Activated B cell treated with CpG ODN at 0.5 μM for 24 hours (primary cell): ENCODE data around the gene MARCO. TPM values are rescaled to one million over a fixed set of nuclear protein-coding genes. Genes with fewer than 3 reads are reported as not detected.

Source experiments
- ATAC-seq: fragments of 200-7000 bp; cut with Tn5 transposase; one replicate; pipeline ENCODE4 v1.10.0; 2021; ENCODE audit warnings: low read depth, mild to moderate bottlenecking, moderate library complexity
- CTCF ChIA-PET: fragments of 350-600 bp; sonication (Branson Sonifier 250); formaldehyde crosslinking; loops from one replicate; lab custom pipeline; 2021; ENCODE audit warnings: antibody characterized with exemption; lab: Charles Lee
- POLR2A ChIA-PET: fragments of 350-600 bp; sonication (Branson Sonifier 250); formaldehyde crosslinking; loops from one replicate; lab custom pipeline; 2021; ENCODE audit warnings: antibody characterized with exemption; lab: Charles Lee
- DNase-seq: peaks from one replicate; pipeline ENCODE4 v3.0.0; 2022
- H3K27ac Mint-ChIP-seq: one replicate; pipeline ENCODE4 v1.8.0; 2020; ENCODE audit warnings: mixed read lengths
- H3K27me3 Mint-ChIP-seq: one replicate; pipeline ENCODE4 v1.8.0; 2021; ENCODE audit warnings: mixed read lengths
- H3K36me3 Mint-ChIP-seq: one replicate; pipeline ENCODE4 v1.8.0; 2021; ENCODE audit warnings: low read depth, mixed read lengths
- H3K4me1 Mint-ChIP-seq: one replicate; pipeline ENCODE4 v1.8.0; 2021; ENCODE audit warnings: mixed read lengths
- H3K4me3 Mint-ChIP-seq: one replicate; pipeline ENCODE4 v1.8.0; 2020; ENCODE audit warnings: mild to moderate bottlenecking, mixed read lengths
- H3K9me3 Mint-ChIP-seq: one replicate; pipeline ENCODE4 v1.8.0; 2020; ENCODE audit warnings: mixed read lengths
- intact Hi-C: fragments of 100-400 bp; cut with micrococcal nuclease; formaldehyde crosslinking; loops from one replicate; pipeline ENCODE4 v1.15.1; 2024
- total RNA-seq: library from RNA; stranded (reverse); gene quantifications from 2 replicates; pipeline ENCODE4 v1.2.3, GENCODE V29; 2022
- TF ChIP-seq, protein P1 (sequence below): fragments of 200-600 bp; IDR thresholded peaks from one replicate; pipeline ENCODE4 v1.8.0; 2022; ENCODE audit warnings: antibody characterized with exemption, mild to moderate bottlenecking

Gene MARCO
- total RNA-seq, 1 donor from 2014 or later = not detected

DNA sequence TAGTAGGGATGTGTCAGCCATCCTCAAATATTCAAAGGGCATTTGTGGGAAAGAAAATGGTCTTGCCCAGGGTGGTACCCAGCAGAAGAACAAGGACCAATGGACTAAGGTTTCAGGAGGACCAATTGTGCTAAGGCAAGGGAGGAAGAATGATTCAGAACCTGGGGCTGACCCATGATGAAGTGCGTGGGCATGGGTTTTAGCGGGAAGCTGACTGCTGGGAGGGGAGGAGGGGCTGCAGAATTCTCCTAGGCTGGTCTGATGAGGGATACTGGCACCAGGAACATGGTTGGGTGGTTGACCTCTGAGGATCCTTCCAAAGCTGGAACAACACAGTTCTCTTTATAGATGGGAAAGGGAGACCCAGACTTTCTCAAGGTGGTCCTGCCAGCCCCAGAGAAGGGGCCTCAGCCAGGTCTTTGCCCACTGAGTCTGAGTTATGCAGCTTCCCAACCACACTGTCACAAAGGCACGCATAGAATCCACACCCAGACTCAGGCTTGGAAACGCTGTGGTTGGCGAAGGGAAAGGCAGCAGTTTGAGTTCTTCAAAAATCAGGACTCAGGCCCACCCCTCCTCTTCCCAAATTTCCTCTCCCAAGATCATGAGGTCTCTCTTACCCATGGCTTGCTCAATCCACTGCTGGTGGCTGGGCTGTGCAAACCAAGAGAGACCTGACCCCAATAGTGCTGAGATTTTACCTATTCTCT is 37.3 kb downstream of the MARCO start:
- H3K27ac Mint-ChIP-seq = no peak overlapping the region
- TF ChIP-seq, protein P1, sequence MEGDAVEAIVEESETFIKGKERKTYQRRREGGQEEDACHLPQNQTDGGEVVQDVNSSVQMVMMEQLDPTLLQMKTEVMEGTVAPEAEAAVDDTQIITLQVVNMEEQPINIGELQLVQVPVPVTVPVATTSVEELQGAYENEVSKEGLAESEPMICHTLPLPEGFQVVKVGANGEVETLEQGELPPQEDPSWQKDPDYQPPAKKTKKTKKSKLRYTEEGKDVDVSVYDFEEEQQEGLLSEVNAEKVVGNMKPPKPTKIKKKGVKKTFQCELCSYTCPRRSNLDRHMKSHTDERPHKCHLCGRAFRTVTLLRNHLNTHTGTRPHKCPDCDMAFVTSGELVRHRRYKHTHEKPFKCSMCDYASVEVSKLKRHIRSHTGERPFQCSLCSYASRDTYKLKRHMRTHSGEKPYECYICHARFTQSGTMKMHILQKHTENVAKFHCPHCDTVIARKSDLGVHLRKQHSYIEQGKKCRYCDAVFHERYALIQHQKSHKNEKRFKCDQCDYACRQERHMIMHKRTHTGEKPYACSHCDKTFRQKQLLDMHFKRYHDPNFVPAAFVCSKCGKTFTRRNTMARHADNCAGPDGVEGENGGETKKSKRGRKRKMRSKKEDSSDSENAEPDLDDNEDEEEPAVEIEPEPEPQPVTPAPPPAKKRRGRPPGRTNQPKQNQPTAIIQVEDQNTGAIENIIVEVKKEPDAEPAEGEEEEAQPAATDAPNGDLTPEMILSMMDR = no peak

DNA sequence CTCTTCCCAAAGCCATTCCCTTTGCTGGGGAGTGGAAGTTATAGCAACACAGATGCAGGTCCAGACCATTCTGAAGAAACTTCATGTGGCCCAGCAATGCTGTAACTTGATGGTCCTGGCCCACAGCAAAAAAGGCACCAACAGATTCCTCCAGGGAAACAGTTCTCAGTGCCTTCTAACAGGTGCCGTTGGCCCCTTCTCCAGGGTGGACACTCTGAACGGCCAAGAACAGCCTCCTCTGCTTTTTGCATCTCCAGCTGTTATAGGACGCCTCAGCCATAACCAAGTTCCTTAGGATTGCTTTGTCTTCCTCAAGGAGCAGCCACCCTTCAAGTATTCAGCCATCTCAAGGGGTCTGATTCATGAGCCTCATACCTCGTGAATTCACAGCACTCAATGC is 38.0 kb downstream of the MARCO start:
- DNase-seq (no peak), ATAC-seq (no peak)
- CTCF ChIA-PET = no interaction called here
- POLR2A ChIA-PET = no interaction called here
- Mint-ChIP-seq H3K4me3 (no peak overlapping the region), H3K9me3 (no peaks in the 10 kb centered on the region), H3K27me3 (peaks cover 15% of the 10 kb centered on the region), H3K4me1 (no peaks in the 10 kb centered on the region), H3K36me3 (no peaks in the 10 kb centered on the region), H3K27ac (no peak overlapping the region)
- TF ChIP-seq, protein P1 = no peak
- intact Hi-C loops = no loop called here

More for the DNA sequence above, 37.3 kb downstream of the MARCO start:
- POLR2A ChIA-PET = no interaction called here
- no peaks in the 10 kb centered on the region for H3K4me1 Mint-ChIP-seq
- intact Hi-C loops = no loop called here
- DNase-seq = no peak
- ATAC-seq = no peak
- CTCF ChIA-PET = no interaction called here
- H3K9me3 Mint-ChIP-seq = no peaks in the 10 kb centered on the region
- no peak overlapping the region for H3K4me3 Mint-ChIP-seq
- peaks cover 13% of the 10 kb centered on the region for H3K27me3 Mint-ChIP-seq
- no peaks in the 10 kb centered on the region for H3K36me3 Mint-ChIP-seq

DNA sequence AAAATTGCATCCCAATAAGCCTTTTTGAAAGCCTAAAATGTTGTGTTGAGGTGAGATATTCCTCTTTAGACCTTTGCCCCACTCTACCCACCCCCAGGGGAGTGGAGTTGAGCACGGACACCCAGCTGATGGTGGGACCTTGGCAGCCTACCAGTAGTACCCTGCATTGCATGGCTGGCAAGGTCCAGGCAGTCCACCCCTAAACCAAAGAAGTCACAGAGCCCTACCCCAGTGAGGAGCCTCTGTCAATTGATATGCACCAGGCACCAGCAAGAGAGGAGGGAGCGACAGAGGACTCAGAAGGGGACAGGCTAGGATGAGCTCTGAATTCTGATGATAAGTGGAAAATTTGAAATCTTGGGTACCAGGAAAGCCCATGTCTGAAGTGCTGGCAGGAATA is 38.6 kb downstream of the MARCO start:
- TF ChIP-seq, protein P1 = no peak
- Mint-ChIP-seq H3K9me3 (no peaks in the 10 kb centered on the region), H3K36me3 (no peaks in the 10 kb centered on the region), H3K27ac (no peak overlapping the region), H3K4me1 (no peaks in the 10 kb centered on the region), H3K4me3 (no peak overlapping the region), H3K27me3 (peaks cover 15% of the 10 kb centered on the region)
- intact Hi-C loops = no loop called here
- DNase-seq (no peak), ATAC-seq (no peak)
- POLR2A ChIA-PET = no interaction called here
- CTCF ChIA-PET = no interaction called here

DNA sequence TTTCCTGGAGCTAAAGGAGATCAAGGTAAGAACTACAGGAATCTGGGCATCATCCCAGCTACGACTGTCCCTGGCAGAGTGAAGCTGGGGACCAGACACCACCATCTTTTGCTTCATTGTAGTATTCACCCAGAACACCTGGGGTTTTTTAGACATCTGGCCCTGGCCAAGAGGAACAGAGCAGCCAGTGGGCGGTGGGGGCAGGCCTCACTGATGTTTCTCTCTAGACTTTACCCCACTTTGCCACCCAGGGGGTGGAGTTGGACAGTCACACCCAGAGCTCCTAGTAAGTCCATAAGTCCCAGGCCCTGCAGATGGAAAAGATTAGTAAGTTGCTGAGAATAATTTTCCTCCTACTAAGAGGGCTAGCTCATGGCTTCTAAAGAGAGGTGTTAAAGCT is 39.6 kb downstream of the MARCO start:
- intact Hi-C loops = no loop called here
- Mint-ChIP-seq H3K27ac (no peak overlapping the region), H3K27me3 (peaks cover 13% of the 10 kb centered on the region), H3K4me1 (no peaks in the 10 kb centered on the region), H3K4me3 (no peak overlapping the region), H3K9me3 (no peaks in the 10 kb centered on the region), H3K36me3 (no peaks in the 10 kb centered on the region)
- POLR2A ChIA-PET = no interaction called here
- CTCF ChIA-PET = no interaction called here
- DNase-seq (no peak), ATAC-seq (no peak)
- TF ChIP-seq, protein P1 = no peak

DNA sequence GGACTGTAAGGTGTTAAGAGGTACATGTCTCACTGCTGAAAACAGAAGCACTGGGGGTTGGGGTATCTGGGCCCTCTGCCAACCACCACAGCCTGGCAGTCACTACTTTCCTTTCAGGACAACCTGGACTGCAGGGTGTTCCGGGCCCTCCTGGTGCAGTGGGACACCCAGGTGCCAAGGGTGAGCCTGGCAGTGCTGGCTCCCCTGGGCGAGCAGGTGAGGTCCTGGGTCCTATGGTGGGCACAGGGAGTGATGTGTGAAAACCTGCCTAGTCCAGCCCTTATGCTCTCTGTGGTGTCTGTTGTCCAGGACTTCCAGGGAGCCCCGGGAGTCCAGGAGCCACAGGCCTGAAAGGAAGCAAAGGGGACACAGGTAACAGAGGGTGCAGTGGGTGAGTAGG is 40.0 kb downstream of the MARCO start:
- ChIA-PET POLR2A (no interaction called here), CTCF (no interaction called here)
- TF ChIP-seq, protein P1 = no peak
- Mint-ChIP-seq H3K9me3 (no peaks in the 10 kb centered on the region), H3K36me3 (no peaks in the 10 kb centered on the region), H3K4me1 (no peaks in the 10 kb centered on the region), H3K27ac (no peak overlapping the region), H3K4me3 (no peak overlapping the region), H3K27me3 (peaks cover 13% of the 10 kb centered on the region)
- ATAC-seq = no peak
- DNase-seq = no peak
- intact Hi-C loops = no loop called here
